Stimulated activated CD8-positive, alpha-beta memory T cell treated with anti-CD3 and anti-CD28 coated beads, Interleukin-12 subunit alpha, Interleukin-12 subunit beta, amount 100 ng/mL, for 1 hour (primary cell): ENCODE data around the gene RTBDN.

Experiments used
- DNase-seq: peaks from one replicate; pipeline ENCODE4 v3.0.0-alpha.2; 2020; ENCODE audit warnings: low read depth

Gene RTBDN

GRCh38 chr19:12834566-12834943, at the start of gene RTBDN:
Gene RTBDN, minus strand, starts transcription at chr19:12834579. Its CDS starts 4,600 bp downstream, at chr19:12829979.
- DNase-seq: no peak

- DNase-seq: no peak
These were observed 48.2 kb upstream of the RTBDN start for GRCh38 chr19:12882589-12882988.

- peak; percentile 77 for DNase-seq
These were observed 46.9 kb upstream of the RTBDN start, which contains the start of gene DNASE2 for GRCh38 chr19:12881172-12881808. Gene DNASE2, minus strand, starts transcription at chr19:12881449. Its CDS starts 74 bp downstream, at chr19:12881375.

GRCh38 chr19:12880551-12881171, 46.3 kb upstream of the RTBDN start:
- no peak for DNase-seq

- DNase-seq: no peak
These were observed 40.7 kb upstream of the RTBDN start for GRCh38 chr19:12875086-12875485.

- no peak for DNase-seq
These were observed 39.7 kb upstream of the RTBDN start for GRCh38 chr19:12873891-12874745.

GRCh38 chr19:12872941-12873890, 38.8 kb upstream of the RTBDN start:
- no peak for DNase-seq

GRCh38 chr19:12872255-12872654, 37.9 kb upstream of the RTBDN start:
- no peak for DNase-seq

- DNase-seq: no peak
These were observed 37.3 kb upstream of the RTBDN start for GRCh38 chr19:12871681-12872080.

- DNase-seq: no peak
These were observed 34.2 kb upstream of the RTBDN start for GRCh38 chr19:12868540-12869112.

GRCh38 chr19:12867120-12868099, 33.0 kb upstream of the RTBDN start:
- DNase-seq: peak; percentile 52

GRCh38 chr19:12866416-12867119, 32.2 kb upstream of the RTBDN start:
- no peak for DNase-seq

GRCh38 chr19:12865746-12866415, 31.5 kb upstream of the RTBDN start:
- no peak for DNase-seq

- DNase-seq: no peak
These were observed 30.6 kb upstream of the RTBDN start for GRCh38 chr19:12864721-12865715.

- no peak for DNase-seq
These were observed 29.8 kb upstream of the RTBDN start for GRCh38 chr19:12864143-12864542.

GRCh38 chr19:12859546-12859945, 25.2 kb upstream of the RTBDN start:
- no peak for DNase-seq

GRCh38 chr19:12858041-12858928, 23.9 kb upstream of the RTBDN start:
- no peak for DNase-seq
